IMR-90 (cell line): ENCODE results near the gene CLEC3B.

Source experiments
- CTCF ChIP-seq: conservative IDR thresholded peaks from 2 replicates; pipeline ENCODE4 v1.5.1; 2012; ENCODE audit warnings: mild to moderate bottlenecking, low read depth, low read length, improper control_type of control experiment
- ELK1 ChIP-seq: fragments of 150-350 bp; IDR thresholded peaks from 2 replicates; pipeline ENCODE4 v1.6.1; 2016; ENCODE audit warnings: low read depth, mild to moderate bottlenecking, low read length, moderate library complexity, borderline replicate concordance
- POLR2A ChIP-seq: IDR thresholded peaks from 2 replicates; pipeline ENCODE4 v1.6.1; 2012; ENCODE audit warnings: mild to moderate bottlenecking, low read depth, low read length
- RCOR1 ChIP-seq: IDR thresholded peaks from 2 replicates; pipeline ENCODE4 v1.6.1; 2012; ENCODE audit warnings: mild to moderate bottlenecking, low read length, improper control_type of control experiment; ENCODE audit not compliant: insufficient replicate concordance
- SMC3 ChIP-seq: fragments of 150-350 bp; IDR thresholded peaks from 2 replicates; pipeline ENCODE4 v1.6.1; 2016; ENCODE audit warnings: low read depth, mild to moderate bottlenecking, antibody characterized with exemption, low read length, moderate library complexity
- USF2 ChIP-seq: fragments of 150-350 bp; IDR thresholded peaks from 2 replicates; pipeline ENCODE4 v1.6.1; 2017; ENCODE audit warnings: mild to moderate bottlenecking, antibody characterized with exemption, low read length, low read depth

GRCh38 chr3:45016916-45017315 lies 9.2 kb upstream of the CLEC3B start:
- TF ChIP-seq ELK1 (no peak), RCOR1 (no peak), CTCF (no peak), USF2 (no peak), POLR2A (no peak), SMC3 (no peak)
